A549 (cell line): ENCODE results near the gene NEK11. TPM values are rescaled to one million over a fixed set of nuclear protein-coding genes. Genes with fewer than 3 reads are reported as not detected.
A peak's percentile ranks its signal among the peaks of the same experiment; 100 is the strongest.

Experiments used
- ATAC-seq, 2 experiments: fragments of 200-7000 bp in 1 of 2; fragments of >200 bp in 1 of 2; cut with Nextera tagmentation in 1 of 2; cut with Tn5 transposase in 1 of 2; 3 replicates each; pipeline versions ENCODE4 v1.8.0 to v1.9.1; 2018 to 2020; ENCODE audit warnings: mild to moderate bottlenecking in 1 of 2, moderate library complexity in 1 of 2
- CTCF ChIA-PET: fragments of 300-600 bp; sonication (Branson Sonifier 250); formaldehyde crosslinking; extraction: SDS; loops from one replicate; lab custom pipeline; 2021; ENCODE audit warnings: antibody characterized with exemption, inconsistent platforms; lab: Yijun Ruan, JAX
- POLR2A ChIA-PET: fragments of 350-600 bp; formaldehyde crosslinking; extraction: SDS; loops from one replicate; lab custom pipeline; 2021; ENCODE audit warnings: antibody characterized with exemption, inconsistent platforms; lab: Yijun Ruan, JAX
- DNase-seq, 2 experiments: peaks; one replicate each; pipeline versions ENCODE4 v3.0.0 to v3.0.0-alpha.2; 2011 to 2016; ENCODE audit warnings: low read depth in 1 of 2, low spot score in 1 of 2
- FAIRE-seq: peaks from 2 replicates; lab custom pipeline; 2011; peaks lifted over from hg19 to GRCh38; lab: Jason Lieb, UNC
- H3K27ac ChIP-seq, 2 experiments: fragments of >200 bp; sonication (Bioruptor Twin); formaldehyde crosslinking; 3 replicates each; pipeline ENCODE4 v1.5.1; 2016 to 2017
- H3K4me1 ChIP-seq: fragments of >200 bp; sonication (Bioruptor Twin); formaldehyde crosslinking; 3 replicates; pipeline ENCODE4 v1.6.1; 2016
- H3K4me2 ChIP-seq: fragments of >200 bp; sonication (Bioruptor Twin); formaldehyde crosslinking; 3 replicates; pipeline ENCODE4 v1.6.1; 2016
- H3K4me3 ChIP-seq: fragments of >200 bp; sonication (Bioruptor Twin); formaldehyde crosslinking; 3 replicates; pipeline ENCODE4 v1.5.1; 2016
- H3K9me3 ChIP-seq: fragments of >200 bp; sonication (Bioruptor Twin); formaldehyde crosslinking; 3 replicates; pipeline ENCODE4 v1.6.1; 2016
- BHLHE40 ChIP-seq: IDR thresholded peaks from 2 replicates; pipeline ENCODE4 v1.6.1; 2012; ENCODE audit warnings: low read depth, low read length, inconsistent platforms
- CBX8 ChIP-seq: fragments of 200-600 bp; sonication (generic); IDR thresholded peaks from 2 replicates; pipeline ENCODE4 v1.6.1; 2016
- E2F6 ChIP-seq: IDR thresholded peaks from 2 replicates; pipeline ENCODE4 v1.6.1; 2012; ENCODE audit warnings: low read depth, borderline replicate concordance
- ELK1 ChIP-seq: fragments of 150-350 bp; IDR thresholded peaks from 2 replicates; pipeline ENCODE4 v1.6.1; 2014; ENCODE audit warnings: low read depth, mild to moderate bottlenecking, low read length
- FOSB ChIP-seq: fragments of 250-450 bp; sonication (Bioruptor Pico); IDR thresholded peaks from 2 replicates; pipeline ENCODE4 v1.5.0; 2020; ENCODE audit warnings: mild to moderate bottlenecking, moderate library complexity
- FOXS1 ChIP-seq: fragments of 250-450 bp; sonication (Bioruptor Pico); IDR thresholded peaks from 2 replicates; pipeline ENCODE4 v1.5.0; 2020; ENCODE audit warnings: mild to moderate bottlenecking, moderate library complexity
- HDAC2 ChIP-seq: fragments of 200-600 bp; sonication (generic); IDR thresholded peaks from 2 replicates; pipeline ENCODE4 v1.6.1; 2016
- HOXA7 ChIP-seq: fragments of 250-450 bp; sonication (Bioruptor Pico); IDR thresholded peaks from 2 replicates; pipeline ENCODE4 v1.5.0; 2020; ENCODE audit warnings: mild to moderate bottlenecking, moderate library complexity
- HOXB13 ChIP-seq: fragments of 250-450 bp; sonication (Bioruptor Pico); IDR thresholded peaks from 2 replicates; pipeline ENCODE4 v1.5.0; 2020; ENCODE audit warnings: low read depth, mild to moderate bottlenecking, moderate library complexity
- JUN ChIP-seq, 2 experiments: fragments of >200 bp; sonication (Bioruptor Twin); formaldehyde crosslinking; IDR thresholded peaks; 2 replicates in 1 of 2; 3 replicates in 1 of 2; pipeline ENCODE4 v1.6.1; 2016 to 2017
- MAX ChIP-seq: IDR thresholded peaks from 2 replicates; pipeline ENCODE4 v1.6.1; 2012
- NPAS2 ChIP-seq: fragments of 250-450 bp; sonication (Bioruptor Pico); IDR thresholded peaks from 2 replicates; pipeline ENCODE4 v1.8.0; 2022; ENCODE audit warnings: mild to moderate bottlenecking, moderate library complexity, borderline replicate concordance
- PHF8 ChIP-seq: fragments of 200-600 bp; sonication (generic); IDR thresholded peaks from 2 replicates; pipeline ENCODE4 v1.6.1; 2016; ENCODE audit warnings: low read depth, mild to moderate bottlenecking, antibody characterized with exemption, moderate library complexity, borderline replicate concordance
- POLR2A ChIP-seq: IDR thresholded peaks from 2 replicates; pipeline ENCODE4 v1.6.1; 2012; ENCODE audit warnings: mild to moderate bottlenecking, low read length
- RAD21 ChIP-seq, 2 experiments: fragments of >200 bp in 1 of 2; sonication (Bioruptor Twin) in 1 of 2; formaldehyde crosslinking in 1 of 2; IDR thresholded peaks in 1 of 2; conservative IDR thresholded peaks in 1 of 2; 2 replicates in 1 of 2; 3 replicates in 1 of 2; pipeline ENCODE4 v1.6.1; 2012 to 2018; ENCODE audit warnings: inconsistent platforms in 1 of 2
- RCOR1 ChIP-seq: fragments of 150-350 bp; IDR thresholded peaks from 2 replicates; pipeline ENCODE4 v1.6.1; 2014; ENCODE audit warnings: antibody characterized with exemption, low read length, low read depth
- RNF2 ChIP-seq: fragments of 200-600 bp; sonication (generic); IDR thresholded peaks from 2 replicates; pipeline ENCODE4 v1.6.1; 2016; ENCODE audit warnings: low read depth, mild to moderate bottlenecking, antibody characterized with exemption, moderate library complexity, borderline replicate concordance
- SMC3 ChIP-seq: fragments of >200 bp; sonication (Bioruptor Twin); formaldehyde crosslinking; IDR thresholded peaks from 3 replicates; pipeline ENCODE4 v1.6.1; 2018; ENCODE audit warnings: inconsistent platforms
- SREBF2 ChIP-seq: fragments of 450-650 bp; IDR thresholded peaks from 2 replicates; pipeline ENCODE4 v1.6.1; 2014; ENCODE audit warnings: mild to moderate bottlenecking, moderate library complexity
- ZFP36 ChIP-seq: fragments of 450-650 bp; IDR thresholded peaks from 2 replicates; pipeline ENCODE4 v1.6.1; 2014; ENCODE audit warnings: borderline replicate concordance; ENCODE audit not compliant: partially characterized antibody
- ZNF302 ChIP-seq: fragments of 250-450 bp; sonication (Bioruptor Pico); IDR thresholded peaks from 2 replicates; pipeline ENCODE4 v1.9.0; 2021; ENCODE audit warnings: inconsistent platforms, mild to moderate bottlenecking, moderate library complexity
- ZSCAN20 ChIP-seq: fragments of 250-450 bp; sonication (Bioruptor Pico); IDR thresholded peaks from 2 replicates; pipeline ENCODE4 v1.8.0; 2022; ENCODE audit warnings: mild to moderate bottlenecking, moderate library complexity
- WGBS: methylation state at CpG from one replicate; pipeline ENCODE4 v1.1.6; 2017; ENCODE audit errors: missing lambda C conversion rate; 5-methylcytosine and 5-hydroxymethylcytosine counted together
- polyA minus RNA-seq: library from RNA; depleted of rRNA, polyadenylated mRNA; stranded (reverse); fragments of >200 nt; gene quantifications from 2 replicates; pipeline ENCODE4 v1.2.3, GENCODE V29; 2011; rRNA and poly(A)+ RNA removed
- polyA plus RNA-seq, 4 experiments: library from polyadenylated mRNA; depleted of rRNA in 3 of 4; stranded (reverse); fragments of >200 nt; fragmentation: RNase III in 1 of 4; extraction: RNeasy Plus Mini Kit Qiagen cat#74134 plus additional on column Dnase treatment in 1 of 4; gene quantifications; 2 replicates in 3 of 4; 3 replicates in 1 of 4; pipeline ENCODE4 v1.2.3, GENCODE V29; 2011 to 2017
- TF ChIP-seq, protein P1 (sequence below): fragments of 450-650 bp; IDR thresholded peaks from 2 replicates; pipeline ENCODE4 v1.6.1; 2014; ENCODE audit warnings: antibody characterized with exemption

Gene NEK11, protein sequence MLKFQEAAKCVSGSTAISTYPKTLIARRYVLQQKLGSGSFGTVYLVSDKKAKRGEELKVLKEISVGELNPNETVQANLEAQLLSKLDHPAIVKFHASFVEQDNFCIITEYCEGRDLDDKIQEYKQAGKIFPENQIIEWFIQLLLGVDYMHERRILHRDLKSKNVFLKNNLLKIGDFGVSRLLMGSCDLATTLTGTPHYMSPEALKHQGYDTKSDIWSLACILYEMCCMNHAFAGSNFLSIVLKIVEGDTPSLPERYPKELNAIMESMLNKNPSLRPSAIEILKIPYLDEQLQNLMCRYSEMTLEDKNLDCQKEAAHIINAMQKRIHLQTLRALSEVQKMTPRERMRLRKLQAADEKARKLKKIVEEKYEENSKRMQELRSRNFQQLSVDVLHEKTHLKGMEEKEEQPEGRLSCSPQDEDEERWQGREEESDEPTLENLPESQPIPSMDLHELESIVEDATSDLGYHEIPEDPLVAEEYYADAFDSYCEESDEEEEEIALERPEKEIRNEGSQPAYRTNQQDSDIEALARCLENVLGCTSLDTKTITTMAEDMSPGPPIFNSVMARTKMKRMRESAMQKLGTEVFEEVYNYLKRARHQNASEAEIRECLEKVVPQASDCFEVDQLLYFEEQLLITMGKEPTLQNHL
- 7.6 and 8.9 TPM in 2 replicates for polyA plus RNA-seq (2011; rRNA removed)
- polyA plus RNA-seq (2012; cell fraction: cytosol; rRNA removed), result 2.0 and 2.2 TPM in 2 replicates
- polyA plus RNA-seq (2012; cell fraction: nucleus; rRNA removed), result 1.7 and 2.4 TPM in 2 replicates
- 5.7 to 6.3 TPM (median 5.8 TPM) in 3 replicates for polyA plus RNA-seq (2017; fragmentation: RNase III; extraction: RNeasy Plus Mini Kit Qiagen cat#74134 plus additional on column Dnase treatment)
- 5.0 and 9.4 TPM in 2 replicates for polyA minus RNA-seq

DNA sequence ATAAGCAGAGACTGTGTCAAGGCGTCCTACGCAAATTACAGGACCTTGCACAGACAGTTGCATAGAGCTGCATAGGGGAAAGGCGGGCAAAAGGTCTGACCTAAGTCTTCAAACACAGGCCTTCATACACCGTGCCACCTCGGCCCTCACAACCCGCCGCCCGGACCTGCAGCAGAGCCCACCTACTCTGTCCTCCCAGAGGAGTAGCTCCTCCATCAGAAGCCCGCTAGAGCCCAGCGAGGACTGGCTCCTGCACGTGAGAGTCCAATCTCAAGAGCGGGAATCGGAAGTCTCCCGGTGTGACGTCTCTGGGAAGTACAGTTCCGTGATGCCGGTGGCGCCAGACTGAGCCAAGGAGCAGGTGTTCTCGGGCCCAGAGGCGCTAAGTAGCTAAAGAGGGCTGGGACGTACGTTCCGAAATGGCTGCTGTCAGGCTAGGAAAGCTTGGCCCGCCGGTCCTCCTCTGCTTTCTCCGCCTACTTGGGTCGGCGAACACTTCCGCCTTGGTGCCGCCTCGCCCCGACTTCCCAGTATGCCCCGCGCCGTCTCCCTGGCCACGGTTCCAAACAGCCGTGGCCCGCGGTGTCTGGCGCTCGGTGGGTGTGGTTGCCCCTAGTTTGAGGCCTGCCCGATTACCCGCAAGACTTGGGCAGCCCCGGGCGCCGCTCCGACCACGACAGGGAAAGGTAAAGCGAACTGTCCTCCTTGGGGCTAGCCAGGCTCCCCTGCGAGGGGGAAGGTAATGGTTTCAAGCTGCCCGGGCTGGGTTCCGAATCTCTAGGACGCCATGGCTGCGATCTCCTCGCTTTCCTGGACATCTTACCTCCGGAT lies at the start of gene NEK11, which contains the start of gene ASTE1:
Gene NEK11, plus strand, starts transcription at position 557 of the 831 bp plus-strand sequence. CDS start 2,832 bp downstream, outside the sequence.
Gene ASTE1, minus strand, starts transcription at position 505 of the 831 bp plus-strand sequence. CDS start 1,519 bp downstream, outside the sequence.
- TF ChIP-seq POLR2A, result peak; percentile 62
- TF ChIP-seq RCOR1, result no peak
- TF ChIP-seq CBX8, result no peak
- peak; percentile 89 for TF ChIP-seq E2F6
- TF ChIP-seq JUN (IDR thresholded peaks at IDR 0.05), result peak in 1 of 2 experiments; percentile 41; a peak in 1 of 5 replicates
- no peak for TF ChIP-seq ZSCAN20 (CRISPR knock-in tag)
- TF ChIP-seq RNF2, result no peak
- no peak for TF ChIP-seq ZNF302
- no peak for TF ChIP-seq NPAS2 (CRISPR knock-in tag)
- peak; percentile 68 for TF ChIP-seq MAX
- TF ChIP-seq SMC3, result no peak
- TF ChIP-seq HOXB13 (CRISPR knock-in tag), result 0 out of 2 replicates have a peak, but pooled peaks have one; percentile 6
- 0 out of 2 replicates have a peak, but pooled peaks have one; percentile 23 for TF ChIP-seq BHLHE40
- TF ChIP-seq, all 56 proteins: peak for 6
- FAIRE-seq (no peak), ATAC-seq (peak; percentile 99), DNase-seq (peak; percentile 58 to 85)
- ChIA-PET POLR2A (interaction anchor here (1.2 to 1.7 kb wide), 2 partner anchors 10 to 133 kb away, joined by 3 to 6 read pairs; partner anchors contain the start of gene ATP2C1), CTCF (no interaction called here)
- Histone ChIP-seq H3K27ac (peak within 1 kb of the TSS; percentile 84 to 90), H3K4me2 (peak within 1 kb of the TSS; percentile 87), H3K9me3 (no peaks in the 10 kb centered on the region), H3K4me3 (peak within 1 kb of the TSS; percentile 61), H3K4me1 (peaks cover 13% of the 10 kb centered on the region; the same call in 2 of the 3 replicates)
- 3% methylated on average over 12 of the region's 56 CpGs for WGBS

DNA sequence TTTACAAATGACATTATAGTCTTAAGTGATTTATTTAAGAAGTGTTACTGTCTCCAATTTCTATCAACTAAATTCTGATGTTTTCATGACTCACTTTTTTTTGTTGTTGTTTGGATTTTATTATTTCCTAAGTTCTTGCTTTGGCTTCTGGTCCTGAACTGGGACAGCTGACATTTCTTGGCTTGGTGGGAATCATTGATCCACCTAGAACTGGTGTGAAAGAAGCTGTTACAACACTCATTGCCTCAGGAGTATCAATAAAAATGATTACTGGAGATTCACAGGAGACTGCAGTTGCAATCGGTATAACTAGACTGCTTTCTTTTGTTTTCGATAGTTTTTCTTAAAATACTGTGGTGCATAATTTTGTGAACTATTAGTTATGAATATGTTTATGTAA lies 47.6 kb upstream of the NEK11 start:
- Histone ChIP-seq H3K9me3 (no peaks in the 10 kb centered on the region), H3K27ac (no peak overlapping the region), H3K4me3 (no peak overlapping the region), H3K4me1 (no peaks in the 10 kb centered on the region), H3K4me2 (no peak overlapping the region)
- POLR2A ChIA-PET, result no interaction called here
- no peak for ATAC-seq
- no peak for FAIRE-seq
- DNase-seq, result no peak
- CTCF ChIA-PET, result no interaction called here
- TF ChIP-seq NPAS2 (CRISPR knock-in tag) (no peak), ELK1 (no peak), HDAC2 (no peak), SREBF2 (no peak), RAD21 (conservative IDR thresholded peaks at IDR 0.05 in 1 of 2, IDR thresholded peaks at IDR 0.05 in 1 of 2) (no peak), FOSB (CRISPR knock-in tag) (no peak), PHF8 (no peak), POLR2A (no peak), ZFP36 (no peak), CBX8 (no peak), FOXS1 (CRISPR knock-in tag) (no peak), HOXA7 (CRISPR knock-in tag) (no peak)
- TF ChIP-seq, protein P1, sequence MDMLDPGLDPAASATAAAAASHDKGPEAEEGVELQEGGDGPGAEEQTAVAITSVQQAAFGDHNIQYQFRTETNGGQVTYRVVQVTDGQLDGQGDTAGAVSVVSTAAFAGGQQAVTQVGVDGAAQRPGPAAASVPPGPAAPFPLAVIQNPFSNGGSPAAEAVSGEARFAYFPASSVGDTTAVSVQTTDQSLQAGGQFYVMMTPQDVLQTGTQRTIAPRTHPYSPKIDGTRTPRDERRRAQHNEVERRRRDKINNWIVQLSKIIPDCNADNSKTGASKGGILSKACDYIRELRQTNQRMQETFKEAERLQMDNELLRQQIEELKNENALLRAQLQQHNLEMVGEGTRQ, result no peak
- 92% methylated on average over 2 of the region's 2 CpGs for WGBS
